Tibial artery (tissue), 4 donors: ENCODE measurements around the gene EFNA5.

Experiments used
- DNase-seq, 2 donors: peaks; one replicate each; pipeline ENCODE4 v3.0.0-alpha.2; 2019
- H3K27ac ChIP-seq, 2 donors: fragments of 200-600 bp; sonication (generic) in 1 of 2; 1 replicate in 1 of 2; 2 replicates in 1 of 2; pipeline ENCODE4 v1.5.1; 2018 to 2019; ENCODE audit warnings: mild to moderate bottlenecking in 1 of 2
- H3K27me3 ChIP-seq, 2 donors: fragments of 200-600 bp; sonication (generic) in 1 of 2; one replicate each; pipeline versions ENCODE4 v1.5.1 to v1.6.0; 2016 to 2019
- H3K36me3 ChIP-seq, 3 donors: fragments of 200-600 bp; sonication (generic) in 2 of 3; one replicate each; pipeline ENCODE4 v1.5.1; 2016 to 2019; ENCODE audit warnings: mild to moderate bottlenecking in 2 of 3
- H3K4me1 ChIP-seq, 4 donors: fragments of 200-600 bp; sonication (generic) in 2 of 4; 1 replicate in 3 of 4; 2 replicates in 1 of 4; pipeline ENCODE4 v1.5.1; 2016 to 2019
- H3K4me3 ChIP-seq, 2 donors: fragments of 200-600 bp; sonication (generic) in 1 of 2; 1 replicate in 1 of 2; 2 replicates in 1 of 2; pipeline ENCODE4 v1.5.1; 2018 to 2019; ENCODE audit warnings: mild to moderate bottlenecking in 2 of 2
- H3K9me3 ChIP-seq, 3 donors: fragments of 200-600 bp; sonication (generic) in 1 of 3; one replicate each; pipeline ENCODE4 v1.5.1; 2016 to 2019
- intact Hi-C: fragments of 100-400 bp; cut with DNase I; formaldehyde crosslinking; loops from one replicate; pipeline ENCODE4 v1.15.0; 2023; ENCODE audit warnings: low total_unique reads
- TF ChIP-seq, protein P1 (sequence below), 2 experiments: fragments of 200-600 bp in 1 of 2; fragments of 450-650 bp in 1 of 2; IDR thresholded peaks; one replicate each; pipeline ENCODE4 v1.5.1; 2017 to 2019; ENCODE audit warnings: antibody characterized with exemption in 2 of 2, mild to moderate bottlenecking in 1 of 2, moderate library complexity in 1 of 2

The EFNA5 gene

DNA sequence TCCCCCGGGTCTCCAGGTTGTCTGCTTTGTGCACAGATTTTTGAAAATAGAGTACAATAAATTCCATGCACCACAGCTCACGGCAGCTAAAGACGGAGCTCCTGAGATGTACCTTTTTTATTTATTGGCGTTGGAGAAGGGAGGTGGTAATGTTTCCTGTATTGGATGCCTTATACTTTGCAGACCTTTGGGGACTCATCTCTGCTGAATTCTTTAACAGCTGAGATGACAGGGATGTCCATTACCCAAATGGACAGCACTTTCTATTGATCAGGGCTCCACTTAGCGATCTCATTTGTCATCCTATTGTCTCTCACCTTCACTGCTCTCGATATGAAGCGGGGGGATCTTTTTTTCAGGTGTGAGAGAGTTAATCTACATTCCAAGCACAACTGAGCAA is 137.8 kb downstream of the EFNA5 start:
- Histone ChIP-seq H3K4me3 (no peak overlapping the region), H3K36me3 (no peaks in the 10 kb centered on the region), H3K9me3 (no peaks in the 10 kb centered on the region), H3K4me1 (peaks cover 0 to 4% (median 1%) of the 10 kb centered on the region in 4 donors), H3K27me3 (no peaks in the 10 kb centered on the region), H3K27ac (no peak overlapping the region)
- DNase-seq, result no peak
- TF ChIP-seq, protein P1, sequence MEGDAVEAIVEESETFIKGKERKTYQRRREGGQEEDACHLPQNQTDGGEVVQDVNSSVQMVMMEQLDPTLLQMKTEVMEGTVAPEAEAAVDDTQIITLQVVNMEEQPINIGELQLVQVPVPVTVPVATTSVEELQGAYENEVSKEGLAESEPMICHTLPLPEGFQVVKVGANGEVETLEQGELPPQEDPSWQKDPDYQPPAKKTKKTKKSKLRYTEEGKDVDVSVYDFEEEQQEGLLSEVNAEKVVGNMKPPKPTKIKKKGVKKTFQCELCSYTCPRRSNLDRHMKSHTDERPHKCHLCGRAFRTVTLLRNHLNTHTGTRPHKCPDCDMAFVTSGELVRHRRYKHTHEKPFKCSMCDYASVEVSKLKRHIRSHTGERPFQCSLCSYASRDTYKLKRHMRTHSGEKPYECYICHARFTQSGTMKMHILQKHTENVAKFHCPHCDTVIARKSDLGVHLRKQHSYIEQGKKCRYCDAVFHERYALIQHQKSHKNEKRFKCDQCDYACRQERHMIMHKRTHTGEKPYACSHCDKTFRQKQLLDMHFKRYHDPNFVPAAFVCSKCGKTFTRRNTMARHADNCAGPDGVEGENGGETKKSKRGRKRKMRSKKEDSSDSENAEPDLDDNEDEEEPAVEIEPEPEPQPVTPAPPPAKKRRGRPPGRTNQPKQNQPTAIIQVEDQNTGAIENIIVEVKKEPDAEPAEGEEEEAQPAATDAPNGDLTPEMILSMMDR (IDR thresholded peaks at IDR 0.05), result no peak
- intact Hi-C loops, result no loop called here

DNA sequence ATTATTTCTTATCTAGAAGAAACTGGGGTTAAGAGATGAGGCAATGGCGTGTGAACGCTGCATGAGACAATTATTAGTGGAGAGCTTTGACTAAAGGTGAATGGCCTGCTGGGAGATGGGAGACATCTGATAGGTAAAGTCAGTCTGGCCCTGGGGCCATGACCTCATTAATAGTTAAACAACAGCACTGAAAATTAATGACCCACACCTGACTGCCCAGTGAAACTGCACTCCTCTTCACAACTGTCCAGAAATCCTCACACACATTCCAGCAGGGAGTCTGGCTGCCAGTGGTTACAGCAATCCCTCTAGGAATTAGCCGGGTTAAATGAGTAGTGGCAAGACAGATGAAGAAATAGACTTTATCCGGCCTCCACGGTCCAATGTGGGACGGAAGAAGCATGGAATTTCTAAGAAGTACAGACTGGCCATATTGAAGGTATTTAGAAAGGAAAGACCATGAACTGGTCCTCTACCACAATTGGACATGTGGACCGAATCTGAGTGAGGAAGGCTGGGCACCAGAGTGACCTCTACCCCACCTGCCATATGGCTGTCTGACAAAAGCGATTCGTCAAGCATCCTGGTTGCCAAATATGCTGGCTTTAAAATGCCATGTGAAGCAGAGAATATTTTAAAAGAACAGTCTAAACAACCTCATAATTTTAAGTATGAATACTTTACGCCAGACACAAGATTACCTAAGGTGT is 138.4 kb downstream of the EFNA5 start:
- intact Hi-C loops, result no loop called here
- Histone ChIP-seq H3K27me3 (no peaks in the 10 kb centered on the region), H3K27ac (no peak overlapping the region), H3K36me3 (no peaks in the 10 kb centered on the region), H3K9me3 (no peaks in the 10 kb centered on the region), H3K4me3 (no peak overlapping the region), H3K4me1 (peaks cover 0 to 8% (median 4%) of the 10 kb centered on the region in 4 donors)
- TF ChIP-seq, protein P1 (IDR thresholded peaks at IDR 0.05), result no peak
- DNase-seq, result no peak

- intact Hi-C loops, result no loop called here
- Histone ChIP-seq H3K9me3 (no peaks in the 10 kb centered on the region), H3K27ac (no peak overlapping the region), H3K4me3 (no peak overlapping the region), H3K27me3 (no peaks in the 10 kb centered on the region), H3K4me1 (peaks cover 0 to 18% (median 6%) of the 10 kb centered on the region in 4 donors), H3K36me3 (no peaks in the 10 kb centered on the region)
- DNase-seq, result no peak
- TF ChIP-seq, protein P1 (IDR thresholded peaks at IDR 0.05), result no peak
These were observed 139.4 kb downstream of the EFNA5 start for GRCh38 chr5:107531308-107531707.

GRCh38 chr5:107529618-107530017 is 141.1 kb downstream of the EFNA5 start:
- intact Hi-C loops, result no loop called here
- H3K4me1 ChIP-seq, result peaks cover 0 to 27% (median 7%) of the 10 kb centered on the region in 4 donors
- no peak for DNase-seq
- TF ChIP-seq, protein P1 (IDR thresholded peaks at IDR 0.05), result no peak
- H3K36me3 ChIP-seq, result no peaks in the 10 kb centered on the region
- no peaks in the 10 kb centered on the region for H3K27me3 ChIP-seq
- H3K9me3 ChIP-seq, result no peaks in the 10 kb centered on the region
- H3K4me3 ChIP-seq, result no peak overlapping the region
- H3K27ac ChIP-seq, result no peak overlapping the region

DNA sequence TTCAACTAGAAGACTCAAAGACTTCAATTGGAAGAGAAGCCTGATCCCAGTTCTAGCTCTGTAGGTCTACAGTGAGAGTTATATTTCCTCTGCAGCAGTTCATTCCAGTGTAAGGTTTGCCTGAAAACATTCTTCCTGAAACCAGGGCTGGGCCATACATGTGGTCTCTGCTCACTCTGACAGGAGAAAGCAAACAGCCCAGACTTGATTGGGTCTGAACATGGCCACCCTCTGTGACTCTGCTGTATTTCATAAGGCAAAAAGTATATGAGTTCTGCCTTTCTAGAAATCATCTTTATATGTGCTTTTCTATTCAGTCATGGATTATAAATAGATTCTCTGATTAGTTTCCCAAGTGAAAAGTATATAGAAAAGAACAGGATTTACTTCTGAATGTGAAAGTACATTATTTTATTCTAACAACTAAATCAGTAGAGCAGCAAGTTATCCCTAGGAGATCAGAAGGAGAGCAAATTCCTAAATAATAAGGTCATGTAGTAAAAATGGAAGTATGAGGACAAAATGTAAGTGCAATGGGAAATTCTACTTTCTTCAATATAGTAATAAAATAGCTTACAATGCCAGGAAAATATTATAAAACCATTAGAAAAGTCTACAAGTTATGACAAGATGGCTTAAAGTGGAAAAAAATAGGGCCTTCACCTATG is 144.3 kb downstream of the EFNA5 start:
- Histone ChIP-seq H3K36me3 (no peaks in the 10 kb centered on the region), H3K9me3 (no peaks in the 10 kb centered on the region), H3K4me3 (no peak overlapping the region), H3K27me3 (no peaks in the 10 kb centered on the region), H3K4me1 (peaks cover 0 to 27% (median 5%) of the 10 kb centered on the region in 4 donors), H3K27ac (peak overlapping the region in 1 of 2 donors; percentile 13)
- no peak for DNase-seq
- TF ChIP-seq, protein P1 (IDR thresholded peaks at IDR 0.05), result no peak
- intact Hi-C loops, result no loop called here
